GM23248 (cell line): ENCODE measurements around the gene NF1.

Experiments used
- EZH2 ChIP-seq: fragments of 200-600 bp; sonication (generic); IDR thresholded peaks from 2 replicates; pipeline ENCODE4 v1.6.1; 2018; ENCODE audit warnings: antibody characterized with exemption, mild to moderate bottlenecking; ENCODE audit not compliant: insufficient read depth, poor library complexity, severe bottlenecking
- EZH2phosphoT487 ChIP-seq: fragments of 200-600 bp; sonication (generic); IDR thresholded peaks from 2 replicates; pipeline ENCODE4 v1.6.1; 2018; ENCODE audit warnings: antibody characterized with exemption, moderate library complexity, mild to moderate bottlenecking, low read depth; ENCODE audit not compliant: insufficient read depth

DNA sequence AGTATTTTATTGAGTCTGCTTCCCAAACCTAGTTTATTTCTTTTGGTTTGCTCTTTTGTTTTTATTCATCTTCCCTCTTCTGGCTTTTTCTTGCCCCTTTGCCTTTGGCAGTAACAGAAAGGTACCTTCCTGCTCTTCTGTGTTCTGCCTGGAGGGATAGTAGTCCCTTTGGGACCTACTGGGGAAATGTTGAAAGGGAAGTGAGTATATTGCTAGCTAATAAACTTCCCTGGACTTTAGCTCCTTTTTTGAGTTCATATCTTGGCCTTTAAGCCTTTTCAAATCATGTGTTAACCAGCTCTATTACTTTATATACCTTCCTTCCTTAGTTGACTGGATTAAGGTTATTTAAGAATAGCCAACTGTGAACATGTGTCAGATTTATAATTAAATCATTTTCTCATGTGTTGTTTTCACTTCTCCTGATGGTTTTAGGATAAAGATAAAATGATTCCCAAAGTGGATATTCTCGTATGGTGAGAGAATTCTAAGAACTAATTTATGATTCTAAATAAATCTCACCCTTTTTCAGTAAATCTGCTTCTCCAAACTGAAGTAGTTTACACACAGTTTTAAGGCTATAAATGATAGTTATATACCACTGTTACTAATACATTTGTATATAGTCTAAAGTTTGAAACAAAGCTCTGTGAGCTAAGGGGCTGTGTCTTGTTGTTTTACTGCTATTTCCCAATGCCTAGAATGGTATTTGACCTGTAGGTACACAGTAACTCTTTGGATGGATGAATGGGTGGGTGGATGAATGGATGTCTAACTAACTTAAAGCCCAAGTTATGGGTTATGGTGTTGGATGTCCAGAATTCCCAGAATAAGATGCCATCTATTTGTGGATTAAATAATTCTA lies 156.6 kb downstream of the NF1 start:
- TF ChIP-seq EZH2 (no peak), EZH2phosphoT487 (no peak)
